T-helper 17 cell (primary cell): Measurements from ENCODE around the gene DCAF5. TPM values are rescaled to one million over a fixed set of nuclear protein-coding genes. Genes with fewer than 3 reads are reported as not detected.
"Not testable (repeated sequence)": the region's sequence is repeated elsewhere in the genome, so short reads cannot be mapped to it uniquely, and the experiment has no call there.

Experiments
- ATAC-seq: fragments of 150-1000 bp; cut with Tn5 transposase; 2 replicates; pipeline ENCODE4 v1.10.0; 2021; ENCODE audit warnings: mild to moderate bottlenecking, moderate library complexity
- DNase-seq, 3 donors: peaks; one replicate each; pipeline versions ENCODE4 v3.0.0 to v3.0.0-alpha.2; 2020 to 2021
- H3K9me3 ChIP-seq: one replicate; pipeline ENCODE4 v1.7.0; 2013; ENCODE audit warnings: low read length, mild to moderate bottlenecking; ENCODE audit not compliant: control insufficient read depth, poor library complexity, severe bottlenecking
- H3K27ac Mint-ChIP-seq: one replicate; pipeline ENCODE4 v1.8.0; 2022; ENCODE audit warnings: mild to moderate bottlenecking, moderate library complexity, mixed read lengths
- H3K27me3 Mint-ChIP-seq: one replicate; pipeline ENCODE4 v1.8.0; 2022; ENCODE audit warnings: mixed read lengths
- H3K36me3 Mint-ChIP-seq: one replicate; pipeline ENCODE4 v1.8.0; 2022; ENCODE audit warnings: low read depth, mixed read lengths
- H3K4me1 Mint-ChIP-seq: one replicate; pipeline ENCODE4 v1.8.0; 2022; ENCODE audit warnings: mild to moderate bottlenecking, mixed read lengths
- H3K4me3 Mint-ChIP-seq: one replicate; pipeline ENCODE4 v1.8.0; 2022; ENCODE audit warnings: mild to moderate bottlenecking, moderate library complexity, mixed read lengths
- total RNA-seq, 4 donors: library from RNA in 2 of 4; stranded (reverse) in 2 of 4; gene quantifications; one replicate each; pipeline ENCODE4 v1.2.3 and lab custom pipeline; 2022 to 2026

DCAF5 gene, protein sequence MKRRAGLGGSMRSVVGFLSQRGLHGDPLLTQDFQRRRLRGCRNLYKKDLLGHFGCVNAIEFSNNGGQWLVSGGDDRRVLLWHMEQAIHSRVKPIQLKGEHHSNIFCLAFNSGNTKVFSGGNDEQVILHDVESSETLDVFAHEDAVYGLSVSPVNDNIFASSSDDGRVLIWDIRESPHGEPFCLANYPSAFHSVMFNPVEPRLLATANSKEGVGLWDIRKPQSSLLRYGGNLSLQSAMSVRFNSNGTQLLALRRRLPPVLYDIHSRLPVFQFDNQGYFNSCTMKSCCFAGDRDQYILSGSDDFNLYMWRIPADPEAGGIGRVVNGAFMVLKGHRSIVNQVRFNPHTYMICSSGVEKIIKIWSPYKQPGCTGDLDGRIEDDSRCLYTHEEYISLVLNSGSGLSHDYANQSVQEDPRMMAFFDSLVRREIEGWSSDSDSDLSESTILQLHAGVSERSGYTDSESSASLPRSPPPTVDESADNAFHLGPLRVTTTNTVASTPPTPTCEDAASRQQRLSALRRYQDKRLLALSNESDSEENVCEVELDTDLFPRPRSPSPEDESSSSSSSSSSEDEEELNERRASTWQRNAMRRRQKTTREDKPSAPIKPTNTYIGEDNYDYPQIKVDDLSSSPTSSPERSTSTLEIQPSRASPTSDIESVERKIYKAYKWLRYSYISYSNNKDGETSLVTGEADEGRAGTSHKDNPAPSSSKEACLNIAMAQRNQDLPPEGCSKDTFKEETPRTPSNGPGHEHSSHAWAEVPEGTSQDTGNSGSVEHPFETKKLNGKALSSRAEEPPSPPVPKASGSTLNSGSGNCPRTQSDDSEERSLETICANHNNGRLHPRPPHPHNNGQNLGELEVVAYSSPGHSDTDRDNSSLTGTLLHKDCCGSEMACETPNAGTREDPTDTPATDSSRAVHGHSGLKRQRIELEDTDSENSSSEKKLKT
- 10 to 100 TPM; 55.0 to 61.6 TPM for total RNA-seq
- 71.7 to 88.4 reads per million in 2 donors for total RNA-seq (lab: John Stamatoyannopoulos, UW)

DNA sequence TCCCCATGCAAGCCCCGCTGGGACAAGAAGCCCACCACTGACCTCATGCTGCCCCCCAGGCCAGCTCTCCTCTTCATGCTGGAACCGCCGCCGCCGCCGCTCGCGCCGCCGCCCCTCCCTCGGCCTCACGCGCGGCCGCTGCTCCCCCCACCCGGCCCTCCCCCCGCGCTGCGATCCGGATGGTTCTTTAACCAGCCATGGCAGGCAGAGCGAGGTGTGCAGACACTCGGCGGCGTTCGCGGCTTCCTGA, at the start of gene DCAF5:
TSS of gene DCAF5 (minus strand) at position 218 of the 250 bp plus-strand sequence. CDS start at position 77, 141 bp downstream.
- Mint-ChIP-seq H3K4me1 (peaks cover 23% of the 10 kb centered on the region), H3K27me3 (no peaks in the 10 kb centered on the region)
- ATAC-seq: peak; percentile 94

DNA sequence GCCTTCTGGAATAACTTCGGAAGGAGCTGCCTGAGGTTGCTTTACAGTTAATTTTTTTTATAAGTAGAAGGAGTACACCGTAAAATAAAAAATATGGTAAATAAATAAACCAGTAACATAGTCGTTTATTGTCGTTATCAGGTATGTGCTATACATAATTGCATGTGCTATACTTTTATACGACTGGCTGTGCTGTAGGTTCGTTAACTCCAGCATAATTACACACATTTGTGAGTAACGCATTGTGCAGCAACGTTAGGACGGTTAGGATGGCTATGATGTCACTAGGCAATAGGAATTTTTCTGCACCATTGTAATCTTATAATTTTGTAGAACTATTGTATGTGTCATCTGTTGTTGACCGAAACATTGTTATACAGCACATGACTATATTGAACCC, 46.9 kb upstream of the DCAF5 start:
- no peaks in the 10 kb centered on the region for H3K9me3 ChIP-seq
- Mint-ChIP-seq H3K27ac (no peak overlapping the region), H3K27me3 (no peaks in the 10 kb centered on the region), H3K4me1 (peaks cover 5% of the 10 kb centered on the region), H3K36me3 (peaks cover 2% of the 10 kb centered on the region), H3K4me3 (no peak overlapping the region)
- ATAC-seq (no peak), DNase-seq (no peak)

More for the DNA sequence above, at the start of gene DCAF5:
- peak; percentile 84 to 89 (median 85) for DNase-seq
- H3K36me3 Mint-ChIP-seq: peaks cover 2% of the 10 kb centered on the region
- peak within 1 kb of the TSS; percentile 86 for H3K27ac Mint-ChIP-seq
- peak within 1 kb of the TSS; percentile 91 for H3K4me3 Mint-ChIP-seq
- H3K9me3 ChIP-seq: no peaks in the 10 kb centered on the region

DNA sequence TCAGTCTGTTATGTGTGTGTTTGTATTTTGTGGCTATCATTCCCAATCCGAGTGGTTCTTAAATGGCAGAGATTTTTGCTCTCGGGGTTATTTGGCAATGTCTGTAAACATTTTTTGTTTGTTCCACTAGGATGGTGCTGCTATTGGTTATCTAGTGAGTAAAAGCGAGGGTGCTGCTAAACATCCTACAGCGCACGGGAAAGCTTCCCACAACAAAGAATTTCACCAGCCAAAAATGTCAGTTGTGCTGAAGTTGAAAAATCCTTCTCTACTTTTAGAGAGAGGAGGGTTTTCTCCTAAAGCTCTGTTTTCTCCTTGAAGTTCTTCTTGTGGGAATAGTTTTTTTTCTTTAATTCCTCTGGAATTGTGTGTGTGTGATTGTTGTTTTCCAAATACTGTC, 40.8 kb upstream of the DCAF5 start:
- no peaks in the 10 kb centered on the region for H3K27me3 Mint-ChIP-seq
- H3K4me3 Mint-ChIP-seq: peak overlapping the region; percentile 19
- peaks cover 21% of the 10 kb centered on the region for H3K4me1 Mint-ChIP-seq
- no peak overlapping the region for H3K27ac Mint-ChIP-seq
- DNase-seq (no peak), ATAC-seq (no peak)
- peaks cover 4% of the 10 kb centered on the region for H3K36me3 Mint-ChIP-seq
- H3K9me3 ChIP-seq: no peaks in the 10 kb centered on the region

DNA sequence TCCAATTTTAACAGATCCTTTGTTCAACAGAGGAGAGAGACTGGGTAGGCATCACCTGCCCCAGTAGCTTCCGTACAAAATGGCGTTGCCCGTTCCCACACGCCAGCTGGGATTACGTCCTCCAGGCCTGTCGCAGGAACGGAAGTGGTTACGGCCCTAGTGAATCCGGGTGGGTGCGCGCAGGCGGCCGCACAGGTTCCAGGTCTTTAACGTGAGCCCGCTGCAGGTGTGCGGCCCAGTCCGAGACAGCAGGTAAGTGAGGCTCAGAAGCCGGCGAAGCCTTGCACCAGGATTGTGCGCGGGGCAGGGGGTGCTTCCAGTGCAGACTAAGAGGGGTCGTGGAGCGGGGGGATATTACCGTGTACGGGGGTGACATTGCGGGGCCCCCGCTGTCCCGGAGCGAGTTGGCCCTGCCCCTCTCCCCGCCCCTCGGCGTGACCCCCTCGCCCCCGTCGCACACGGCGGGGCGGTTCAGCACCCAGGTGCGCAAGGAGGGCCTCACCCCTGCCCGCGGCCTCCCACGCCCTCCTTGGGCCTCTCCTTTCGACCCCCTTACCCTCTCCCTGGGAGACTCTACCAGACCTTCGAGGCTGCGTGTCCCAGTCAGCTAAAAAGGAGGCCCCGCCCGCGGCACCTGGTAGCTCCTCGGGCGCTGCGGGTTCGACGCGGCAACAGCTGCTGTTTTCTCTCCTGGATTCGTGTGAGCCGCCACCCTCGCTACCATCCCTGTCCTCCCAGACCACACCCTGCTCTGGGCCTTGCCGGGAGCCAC, 38.6 kb upstream of the DCAF5 start, which contains the start of gene EXD2:
TSS of gene EXD2 (plus strand) at position 159 of the 772 bp plus-strand sequence. CDS start 17,973 bp downstream, outside the sequence.
- Mint-ChIP-seq H3K4me3 (peak within 1 kb of the TSS; percentile 90), H3K36me3 (peaks cover 4% of the 10 kb centered on the region), H3K4me1 (peaks cover 21% of the 10 kb centered on the region), H3K27me3 (no peaks in the 10 kb centered on the region), H3K27ac (peak within 1 kb of the TSS; percentile 86)
- peak; percentile 24 to 31 (median 26) for DNase-seq
- ATAC-seq: peak; percentile 76
- no peaks in the 10 kb centered on the region for H3K9me3 ChIP-seq

DNA sequence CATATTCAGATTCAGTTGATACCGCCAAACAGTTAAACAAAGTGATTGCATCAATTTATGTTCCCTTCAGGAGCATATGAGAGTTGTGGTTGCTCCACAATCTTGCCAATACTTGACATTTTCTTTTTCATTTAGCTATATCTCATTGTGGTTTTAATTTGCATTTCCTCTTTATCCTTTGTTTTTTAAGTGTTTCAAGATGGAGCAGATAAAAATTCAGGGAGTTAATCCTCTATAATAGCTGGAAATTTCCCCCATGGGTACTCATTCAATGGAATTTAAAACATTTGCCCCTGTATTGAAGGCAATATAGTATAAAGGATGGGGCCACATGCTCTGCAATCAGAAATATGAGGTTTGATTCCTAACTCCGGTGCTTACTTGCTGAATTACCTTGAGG, 37.3 kb upstream of the DCAF5 start:
- ATAC-seq: no peak
- DNase-seq: no peak
- H3K9me3 ChIP-seq: no peaks in the 10 kb centered on the region
- Mint-ChIP-seq H3K27ac (no peak overlapping the region), H3K27me3 (no peaks in the 10 kb centered on the region), H3K36me3 (peaks cover 2% of the 10 kb centered on the region), H3K4me3 (no peak overlapping the region), H3K4me1 (peaks cover 18% of the 10 kb centered on the region)

DNA sequence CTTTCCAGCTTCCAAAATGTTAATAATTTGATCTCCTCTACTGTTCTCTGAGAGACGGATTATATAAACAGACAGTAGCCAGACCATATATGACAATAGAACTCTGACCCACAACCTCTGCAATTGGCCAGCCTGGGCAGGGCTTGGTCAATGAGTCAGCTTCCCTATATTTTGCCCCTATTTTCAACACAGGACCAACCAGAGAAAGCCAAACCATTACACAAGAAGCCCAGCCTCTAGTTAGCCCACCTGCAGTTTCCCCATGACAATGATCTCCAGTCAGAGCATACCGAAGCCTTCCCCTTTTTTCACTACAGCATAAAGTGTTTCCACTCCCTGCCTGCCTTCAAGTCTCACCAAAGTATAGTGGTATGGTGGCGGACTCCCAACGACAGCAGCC, 30.8 kb upstream of the DCAF5 start:
- Mint-ChIP-seq H3K4me3 (no peak overlapping the region), H3K36me3 (no peaks in the 10 kb centered on the region), H3K4me1 (no peaks in the 10 kb centered on the region), H3K27me3 (peaks cover 20% of the 10 kb centered on the region), H3K27ac (no peak overlapping the region)
- ATAC-seq (no peak), DNase-seq (no peak)
- no peaks in the 10 kb centered on the region for H3K9me3 ChIP-seq

DNA sequence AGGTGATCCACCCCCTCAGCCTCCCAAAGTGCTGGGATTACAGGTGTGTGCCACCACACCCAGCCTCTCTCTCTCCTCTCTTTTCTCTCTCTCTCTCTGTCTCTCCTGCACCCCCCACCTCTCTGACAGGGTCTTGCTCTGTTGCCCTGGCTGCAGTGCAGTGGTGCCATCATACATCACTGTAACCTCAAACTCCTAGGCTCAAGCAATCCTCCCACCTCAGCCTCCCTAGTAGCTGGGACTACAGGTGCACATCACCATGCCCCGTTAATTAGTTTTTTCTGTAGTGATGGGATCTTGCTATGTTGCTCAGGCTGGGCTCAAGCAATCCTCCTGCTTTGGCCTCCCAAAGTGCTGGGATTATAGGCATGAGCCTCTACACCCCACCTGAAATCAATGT, 29.7 kb upstream of the DCAF5 start:
- H3K4me3 Mint-ChIP-seq, DNase-seq, H3K27ac Mint-ChIP-seq, H3K4me1 Mint-ChIP-seq, H3K36me3 Mint-ChIP-seq, ATAC-seq, H3K9me3 ChIP-seq: not testable (repeated sequence)
- peaks cover 20% of the 10 kb centered on the region for H3K27me3 Mint-ChIP-seq

DNA sequence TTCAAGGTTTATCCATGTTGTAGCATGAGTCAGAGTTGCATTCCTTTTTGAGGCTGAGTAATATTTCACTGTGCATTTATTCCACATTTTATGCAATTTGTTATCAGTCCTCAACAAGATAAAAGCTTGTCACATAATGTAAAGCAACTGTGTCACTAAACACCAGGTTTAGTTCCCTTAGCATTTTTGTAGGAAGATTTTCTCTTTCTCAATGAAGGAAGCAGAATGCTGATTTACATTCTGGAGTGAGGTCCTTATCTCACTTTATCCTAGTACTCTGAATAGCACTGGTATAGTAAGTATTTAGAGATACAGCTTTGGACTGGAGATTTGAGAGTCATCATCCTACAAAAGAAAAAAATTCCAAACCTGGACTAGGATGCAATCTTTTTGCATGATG, 28.6 kb upstream of the DCAF5 start:
- H3K4me1 Mint-ChIP-seq: no peaks in the 10 kb centered on the region
- DNase-seq (no peak), ATAC-seq (no peak)
- H3K27me3 Mint-ChIP-seq: peaks cover 28% of the 10 kb centered on the region
- no peaks in the 10 kb centered on the region for H3K36me3 Mint-ChIP-seq
- no peak overlapping the region for H3K4me3 Mint-ChIP-seq
- no peak overlapping the region for H3K27ac Mint-ChIP-seq
- no peaks in the 10 kb centered on the region for H3K9me3 ChIP-seq

DNA sequence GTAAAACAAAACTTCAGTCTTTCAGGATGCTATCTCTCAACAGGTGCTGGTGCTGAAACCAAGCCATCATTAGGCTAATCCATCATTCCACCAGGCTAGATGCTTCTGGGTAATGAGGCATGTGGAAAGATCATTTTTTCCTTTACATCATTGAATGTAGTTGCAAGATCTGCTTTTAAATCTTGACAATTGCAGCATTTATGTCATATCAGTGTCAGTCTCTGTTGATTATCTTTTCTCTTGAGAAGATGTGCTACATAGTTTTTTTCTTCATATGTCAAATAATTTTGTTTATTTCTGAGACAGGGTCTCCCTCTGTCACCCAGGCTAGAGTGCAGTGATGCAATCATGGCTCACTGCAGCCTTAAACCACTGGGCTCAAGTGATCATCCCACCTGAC, 22.2 kb upstream of the DCAF5 start:
- H3K27me3 Mint-ChIP-seq: peaks cover 8% of the 10 kb centered on the region
- no peak overlapping the region for H3K27ac Mint-ChIP-seq
- no peaks in the 10 kb centered on the region for H3K4me1 Mint-ChIP-seq
- H3K36me3 Mint-ChIP-seq: no peaks in the 10 kb centered on the region
- DNase-seq (no peak), ATAC-seq (no peak)
- H3K9me3 ChIP-seq: no peaks in the 10 kb centered on the region
- no peak overlapping the region for H3K4me3 Mint-ChIP-seq

DNA sequence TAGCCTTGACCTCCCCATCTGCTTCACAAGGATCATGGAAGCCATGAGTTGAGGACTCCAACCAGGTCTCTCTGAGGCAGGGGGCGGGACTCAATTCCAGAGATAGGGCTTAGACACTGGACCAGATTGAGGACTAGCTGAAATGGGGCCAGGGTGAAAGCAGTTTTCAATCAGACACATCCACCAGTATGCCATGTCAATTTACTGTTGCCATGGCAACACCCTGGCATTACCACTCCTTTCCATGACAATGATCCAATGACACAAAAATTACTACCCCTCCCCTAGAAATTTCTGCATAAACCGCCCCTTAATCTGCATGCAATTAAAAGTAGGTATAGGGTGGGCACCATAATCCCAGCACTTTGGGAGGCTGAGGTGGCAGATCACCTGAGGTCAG, 18.6 kb upstream of the DCAF5 start:
- H3K4me3 Mint-ChIP-seq: no peak overlapping the region
- no peak overlapping the region for H3K27ac Mint-ChIP-seq
- no peaks in the 10 kb centered on the region for H3K4me1 Mint-ChIP-seq
- no peaks in the 10 kb centered on the region for H3K27me3 Mint-ChIP-seq
- H3K36me3 Mint-ChIP-seq: no peaks in the 10 kb centered on the region
- H3K9me3 ChIP-seq: no peaks in the 10 kb centered on the region
- no peak for DNase-seq
- no peak for ATAC-seq

DNA sequence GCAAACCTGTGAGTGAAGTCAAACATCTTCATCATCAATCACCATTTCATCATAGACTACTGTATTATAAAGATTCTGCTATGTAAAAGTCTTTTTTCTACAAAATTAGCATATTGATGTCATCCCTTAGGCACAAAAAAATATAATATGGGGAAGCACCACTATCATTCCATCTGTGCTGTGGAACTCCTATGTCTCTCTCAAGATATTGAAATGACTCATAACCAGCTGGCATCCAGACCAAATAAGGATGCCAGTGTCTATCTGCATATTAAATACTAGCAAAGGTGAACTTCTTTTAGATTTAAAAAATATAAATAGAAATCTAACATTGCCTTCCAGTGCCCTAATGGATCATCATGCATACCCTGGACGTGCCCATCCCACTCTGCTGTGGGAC, 17.9 kb upstream of the DCAF5 start:
- Mint-ChIP-seq H3K27ac (no peak overlapping the region), H3K27me3 (no peaks in the 10 kb centered on the region), H3K4me3 (no peak overlapping the region), H3K36me3 (no peaks in the 10 kb centered on the region), H3K4me1 (no peaks in the 10 kb centered on the region)
- DNase-seq (no peak), ATAC-seq (no peak)
- H3K9me3 ChIP-seq: no peaks in the 10 kb centered on the region

DNA sequence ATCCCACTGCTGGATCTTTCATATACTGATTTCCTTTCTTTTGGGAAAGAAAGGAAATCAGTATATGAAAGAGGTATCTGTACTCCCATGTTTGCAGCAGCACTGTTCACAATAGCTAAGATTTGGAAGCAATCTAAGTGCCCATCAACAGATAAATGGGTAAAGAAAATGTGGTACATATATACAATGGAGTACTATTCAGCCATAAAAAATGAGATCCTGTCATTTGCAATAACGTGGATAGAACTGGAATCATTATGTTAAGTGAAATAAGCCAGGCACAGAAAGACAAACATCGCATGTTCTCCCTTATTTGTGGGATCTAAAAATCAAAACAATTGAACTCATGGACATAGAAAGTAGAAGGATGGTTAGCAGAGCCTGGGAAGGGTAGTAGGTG, 12.9 kb upstream of the DCAF5 start:
- peaks cover 11% of the 10 kb centered on the region for H3K9me3 ChIP-seq
- not testable (repeated sequence) for H3K27ac Mint-ChIP-seq, H3K36me3 Mint-ChIP-seq, ATAC-seq, H3K27me3 Mint-ChIP-seq, H3K4me3 Mint-ChIP-seq, DNase-seq, H3K4me1 Mint-ChIP-seq

DNA sequence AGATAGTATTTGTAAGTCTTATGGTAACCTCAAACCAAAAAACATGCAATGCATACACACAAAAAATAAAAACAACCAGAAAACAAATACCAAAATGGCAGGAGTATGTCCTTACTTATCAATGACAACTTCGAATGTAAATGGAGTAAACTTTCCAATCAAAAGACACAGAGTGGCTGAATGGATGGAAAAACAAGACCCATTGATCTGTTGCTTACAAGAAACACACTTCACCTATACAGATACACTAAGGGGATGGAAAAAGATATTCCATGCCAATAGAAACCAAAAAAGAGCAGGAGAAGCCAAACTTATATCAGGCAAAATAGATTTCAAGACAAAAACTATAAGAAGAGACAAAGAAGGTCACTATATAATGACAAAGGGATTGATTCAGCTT, 8.7 kb upstream of the DCAF5 start:
- Mint-ChIP-seq H3K36me3 (peaks cover 7% of the 10 kb centered on the region), H3K27ac (no peak overlapping the region), H3K4me1 (no peaks in the 10 kb centered on the region), H3K4me3 (no peak overlapping the region), H3K27me3 (peaks cover 9% of the 10 kb centered on the region)
- no peak for ATAC-seq
- peaks cover 11% of the 10 kb centered on the region for H3K9me3 ChIP-seq
- no peak for DNase-seq
